ENCODE measurements around the gene MAIP1. TPM values are rescaled to one million over a fixed set of nuclear protein-coding genes. Genes with fewer than 3 reads are reported as not detected.

Gene MAIP1
- total and polyA plus RNA-seq, 9 of the 15 experiments (the other 6 are each of a cell fraction or from before 2014, with no cell fraction given) = 3.6 to 30.0 (median 24.5) TPM

DNA sequence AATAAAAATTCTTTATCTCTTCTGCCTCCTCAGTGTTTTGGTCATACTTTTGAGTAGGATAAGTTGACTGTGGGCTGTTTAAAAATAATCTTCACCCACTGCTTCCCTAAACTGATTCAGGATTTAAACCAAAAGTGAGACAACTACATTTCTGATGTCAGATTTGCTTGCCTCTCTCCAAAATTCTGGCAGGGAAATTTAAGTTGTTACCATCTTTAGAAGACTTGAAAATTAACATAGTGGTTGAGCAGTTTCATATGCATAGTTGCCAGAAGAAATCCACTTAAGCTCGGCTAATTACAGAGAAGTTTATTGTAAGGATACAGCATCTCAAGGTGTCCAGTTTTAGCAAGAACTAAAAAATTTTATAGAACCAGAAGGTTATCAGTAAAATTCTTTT, 57.0 kb downstream of the MAIP1 start (continued):
- TF ChIP-seq, protein P1, sequence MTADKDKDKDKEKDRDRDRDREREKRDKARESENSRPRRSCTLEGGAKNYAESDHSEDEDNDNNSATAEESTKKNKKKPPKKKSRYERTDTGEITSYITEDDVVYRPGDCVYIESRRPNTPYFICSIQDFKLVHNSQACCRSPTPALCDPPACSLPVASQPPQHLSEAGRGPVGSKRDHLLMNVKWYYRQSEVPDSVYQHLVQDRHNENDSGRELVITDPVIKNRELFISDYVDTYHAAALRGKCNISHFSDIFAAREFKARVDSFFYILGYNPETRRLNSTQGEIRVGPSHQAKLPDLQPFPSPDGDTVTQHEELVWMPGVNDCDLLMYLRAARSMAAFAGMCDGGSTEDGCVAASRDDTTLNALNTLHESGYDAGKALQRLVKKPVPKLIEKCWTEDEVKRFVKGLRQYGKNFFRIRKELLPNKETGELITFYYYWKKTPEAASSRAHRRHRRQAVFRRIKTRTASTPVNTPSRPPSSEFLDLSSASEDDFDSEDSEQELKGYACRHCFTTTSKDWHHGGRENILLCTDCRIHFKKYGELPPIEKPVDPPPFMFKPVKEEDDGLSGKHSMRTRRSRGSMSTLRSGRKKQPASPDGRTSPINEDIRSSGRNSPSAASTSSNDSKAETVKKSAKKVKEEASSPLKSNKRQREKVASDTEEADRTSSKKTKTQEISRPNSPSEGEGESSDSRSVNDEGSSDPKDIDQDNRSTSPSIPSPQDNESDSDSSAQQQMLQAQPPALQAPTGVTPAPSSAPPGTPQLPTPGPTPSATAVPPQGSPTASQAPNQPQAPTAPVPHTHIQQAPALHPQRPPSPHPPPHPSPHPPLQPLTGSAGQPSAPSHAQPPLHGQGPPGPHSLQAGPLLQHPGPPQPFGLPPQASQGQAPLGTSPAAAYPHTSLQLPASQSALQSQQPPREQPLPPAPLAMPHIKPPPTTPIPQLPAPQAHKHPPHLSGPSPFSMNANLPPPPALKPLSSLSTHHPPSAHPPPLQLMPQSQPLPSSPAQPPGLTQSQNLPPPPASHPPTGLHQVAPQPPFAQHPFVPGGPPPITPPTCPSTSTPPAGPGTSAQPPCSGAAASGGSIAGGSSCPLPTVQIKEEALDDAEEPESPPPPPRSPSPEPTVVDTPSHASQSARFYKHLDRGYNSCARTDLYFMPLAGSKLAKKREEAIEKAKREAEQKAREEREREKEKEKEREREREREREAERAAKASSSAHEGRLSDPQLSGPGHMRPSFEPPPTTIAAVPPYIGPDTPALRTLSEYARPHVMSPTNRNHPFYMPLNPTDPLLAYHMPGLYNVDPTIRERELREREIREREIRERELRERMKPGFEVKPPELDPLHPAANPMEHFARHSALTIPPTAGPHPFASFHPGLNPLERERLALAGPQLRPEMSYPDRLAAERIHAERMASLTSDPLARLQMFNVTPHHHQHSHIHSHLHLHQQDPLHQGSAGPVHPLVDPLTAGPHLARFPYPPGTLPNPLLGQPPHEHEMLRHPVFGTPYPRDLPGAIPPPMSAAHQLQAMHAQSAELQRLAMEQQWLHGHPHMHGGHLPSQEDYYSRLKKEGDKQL (CRISPR knock-in tag; IDR thresholded peaks at IDR 0.05; ENCODE audit: borderline replicate concordance) = no peak
- TF ChIP-seq SMAD1 (IDR thresholded peaks at IDR 0.05; ENCODE audit: low read depth, low read length, partially characterized antibody) (no peak), MYNN (IDR thresholded peaks at IDR 0.05) (no peak), MYNN (CRISPR knock-in tag; IDR thresholded peaks at IDR 0.05) (no peak), STAT5A (IDR thresholded peaks at IDR 0.05; ENCODE audit: borderline replicate concordance, low read length) (no peak), CHCHD3 (CRISPR knock-in tag; IDR thresholded peaks at IDR 0.05) (no peak), SMARCB1 (IDR thresholded peaks at IDR 0.05; ENCODE audit: insufficient read length, low read depth) (no peak)

Other genes starting within 250 kb of the MAIP1 start
- gene FTCDNL1, start 104.4 kb upstream of the MAIP1 start, total RNA-seq (2014; rRNA removed) = 0.41 and 0.45 TPM in 2 replicates
- gene FTCDNL1, start 104.4 kb upstream of the MAIP1 start, total RNA-seq (2014; rRNA removed; fragmentation: Illumina TruSeq; extraction: Trizol) = 0.29 and 0.35 TPM in 2 replicates
- gene FTCDNL1, start 104.4 kb upstream of the MAIP1 start, total RNA-seq (2015; rRNA removed; fragmentation: Illumina TruSeq; extraction: Trizol) = 0.29 and 0.64 TPM in 2 replicates
- 0.58 and 1.0 TPM in 2 replicates for gene FTCDNL1, start 104.4 kb upstream of the MAIP1 start, total RNA-seq (2021)
- gene FTCDNL1, start 104.4 kb upstream of the MAIP1 start, polyA plus RNA-seq (2011; rRNA removed) = 0.47 and 0.70 TPM in 2 replicates
- gene FTCDNL1, start 104.4 kb upstream of the MAIP1 start, polyA plus RNA-seq (2014; fragmentation: Illumina TruSeq; extraction: Trizol) = 0.30 and 0.44 TPM in 2 replicates
- under 1 TPM; 0.32 to 0.37 TPM for gene FTCDNL1, start 104.4 kb upstream of the MAIP1 start, polyA plus RNA-seq (2014; fragmentation: Nextera tagmentation; extraction: Ambion mirVana)
- 0.13 and 0.69 TPM in 2 replicates for gene FTCDNL1, start 104.4 kb upstream of the MAIP1 start, polyA plus RNA-seq (2014; rRNA removed)
- gene C2orf69, start 44.3 kb upstream of the MAIP1 start, total RNA-seq (2014; rRNA removed) = 4.0 and 6.2 TPM in 2 replicates
- 9.8 and 10.1 TPM in 2 replicates for gene C2orf69, start 44.3 kb upstream of the MAIP1 start, total RNA-seq (2014; rRNA removed; fragmentation: Illumina TruSeq; extraction: Trizol)
- gene C2orf69, start 44.3 kb upstream of the MAIP1 start, total RNA-seq (2015; rRNA removed; fragmentation: Illumina TruSeq; extraction: Trizol) = 7.7 and 9.1 TPM in 2 replicates
- 7.4 and 8.5 TPM in 2 replicates for gene C2orf69, start 44.3 kb upstream of the MAIP1 start, total RNA-seq (2021)
- gene C2orf69, start 44.3 kb upstream of the MAIP1 start, polyA plus RNA-seq (2011; rRNA removed) = 4.7 and 5.7 TPM in 2 replicates
- gene C2orf69, start 44.3 kb upstream of the MAIP1 start, polyA plus RNA-seq (2014; fragmentation: Illumina TruSeq; extraction: Trizol) = 5.4 and 6.0 TPM in 2 replicates
- gene C2orf69, start 44.3 kb upstream of the MAIP1 start, polyA plus RNA-seq (2014; fragmentation: Nextera tagmentation; extraction: Ambion mirVana) = 1 to 10 TPM; 3.4 to 4.3 TPM
- 4.3 and 4.9 TPM in 2 replicates for gene C2orf69, start 44.3 kb upstream of the MAIP1 start, polyA plus RNA-seq (2014; rRNA removed)
- gene TYW5, start 91 bp upstream of the MAIP1 start, total RNA-seq (2014; rRNA removed) = 4.7 TPM in 2 replicates
- gene TYW5, start 91 bp upstream of the MAIP1 start, total RNA-seq (2014; rRNA removed; fragmentation: Illumina TruSeq; extraction: Trizol) = 7.1 TPM in 2 replicates
- 7.2 and 7.7 TPM in 2 replicates for gene TYW5, start 91 bp upstream of the MAIP1 start, total RNA-seq (2015; rRNA removed; fragmentation: Illumina TruSeq; extraction: Trizol)
- gene TYW5, start 91 bp upstream of the MAIP1 start, total RNA-seq (2021) = 3.5 and 3.6 TPM in 2 replicates
- 4.6 and 5.6 TPM in 2 replicates for gene TYW5, start 91 bp upstream of the MAIP1 start, polyA plus RNA-seq (2011; rRNA removed)
- gene TYW5, start 91 bp upstream of the MAIP1 start, polyA plus RNA-seq (2014; fragmentation: Illumina TruSeq; extraction: Trizol) = 3.7 and 4.3 TPM in 2 replicates
- 1 to 10 TPM; 4.1 to 4.3 TPM for gene TYW5, start 91 bp upstream of the MAIP1 start, polyA plus RNA-seq (2014; fragmentation: Nextera tagmentation; extraction: Ambion mirVana)
- 4.3 and 4.6 TPM in 2 replicates for gene TYW5, start 91 bp upstream of the MAIP1 start, polyA plus RNA-seq (2014; rRNA removed)

All from K562 (cell line).